Islet precursor cell (in vitro differentiated cells): Measurements from ENCODE around the gene GABRD.
A peak's percentile ranks its signal among the peaks of the same experiment; 100 is the strongest.
"Not testable (repeated sequence)": the region's sequence is repeated elsewhere in the genome, so short reads cannot be mapped to it uniquely, and the experiment has no call there.

ENCODE experiments used
- DNase-seq: peaks from one replicate; pipeline ENCODE4 v3.0.0-alpha.2; 2018

Gene GABRD, protein sequence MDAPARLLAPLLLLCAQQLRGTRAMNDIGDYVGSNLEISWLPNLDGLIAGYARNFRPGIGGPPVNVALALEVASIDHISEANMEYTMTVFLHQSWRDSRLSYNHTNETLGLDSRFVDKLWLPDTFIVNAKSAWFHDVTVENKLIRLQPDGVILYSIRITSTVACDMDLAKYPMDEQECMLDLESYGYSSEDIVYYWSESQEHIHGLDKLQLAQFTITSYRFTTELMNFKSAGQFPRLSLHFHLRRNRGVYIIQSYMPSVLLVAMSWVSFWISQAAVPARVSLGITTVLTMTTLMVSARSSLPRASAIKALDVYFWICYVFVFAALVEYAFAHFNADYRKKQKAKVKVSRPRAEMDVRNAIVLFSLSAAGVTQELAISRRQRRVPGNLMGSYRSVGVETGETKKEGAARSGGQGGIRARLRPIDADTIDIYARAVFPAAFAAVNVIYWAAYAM

DNA sequence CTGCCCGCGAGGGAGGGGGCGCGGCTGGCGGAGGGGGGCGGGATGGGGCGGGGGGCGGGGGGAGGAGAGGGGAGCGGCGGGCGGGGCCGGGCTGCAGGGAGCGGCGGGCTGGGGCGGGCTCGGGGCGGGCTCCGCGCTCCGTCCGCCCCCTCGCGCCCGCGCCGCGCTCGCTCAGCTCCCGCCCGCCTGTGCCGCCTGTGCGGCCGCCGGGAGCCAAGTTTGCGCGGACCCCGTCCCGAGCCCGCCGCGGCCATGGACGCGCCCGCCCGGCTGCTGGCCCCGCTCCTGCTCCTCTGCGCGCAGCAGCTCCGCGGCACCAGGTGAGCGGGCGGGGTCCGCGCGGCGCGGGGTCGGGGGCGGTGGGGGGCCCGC lies at the start of gene GABRD:
Gene GABRD (plus strand): TSS at position 174 of the 372 bp plus-strand sequence. CDS start 79 bp downstream, at position 253.
- DNase-seq = no peak

DNA sequence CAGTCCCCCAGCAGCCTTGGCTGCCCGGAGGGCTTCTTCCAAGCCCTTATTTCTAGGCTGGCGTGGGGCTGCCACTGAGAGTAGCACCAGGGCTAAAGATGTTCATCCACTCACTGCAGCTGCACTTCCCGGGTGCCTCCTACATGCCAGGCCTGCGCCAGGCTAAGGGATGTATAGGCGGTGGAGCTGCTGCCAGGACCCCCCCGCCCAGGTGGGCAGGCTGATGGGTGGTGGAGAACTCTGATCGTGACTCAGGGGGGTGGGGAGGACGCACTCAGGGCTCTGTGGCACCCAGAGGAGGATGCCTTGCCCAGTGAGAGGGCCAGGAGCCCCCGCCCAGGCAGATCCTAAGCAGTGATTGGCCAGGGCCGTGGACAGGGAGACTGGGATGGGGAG lies 49.6 kb upstream of the GABRD start:
- no peak for DNase-seq

DNA sequence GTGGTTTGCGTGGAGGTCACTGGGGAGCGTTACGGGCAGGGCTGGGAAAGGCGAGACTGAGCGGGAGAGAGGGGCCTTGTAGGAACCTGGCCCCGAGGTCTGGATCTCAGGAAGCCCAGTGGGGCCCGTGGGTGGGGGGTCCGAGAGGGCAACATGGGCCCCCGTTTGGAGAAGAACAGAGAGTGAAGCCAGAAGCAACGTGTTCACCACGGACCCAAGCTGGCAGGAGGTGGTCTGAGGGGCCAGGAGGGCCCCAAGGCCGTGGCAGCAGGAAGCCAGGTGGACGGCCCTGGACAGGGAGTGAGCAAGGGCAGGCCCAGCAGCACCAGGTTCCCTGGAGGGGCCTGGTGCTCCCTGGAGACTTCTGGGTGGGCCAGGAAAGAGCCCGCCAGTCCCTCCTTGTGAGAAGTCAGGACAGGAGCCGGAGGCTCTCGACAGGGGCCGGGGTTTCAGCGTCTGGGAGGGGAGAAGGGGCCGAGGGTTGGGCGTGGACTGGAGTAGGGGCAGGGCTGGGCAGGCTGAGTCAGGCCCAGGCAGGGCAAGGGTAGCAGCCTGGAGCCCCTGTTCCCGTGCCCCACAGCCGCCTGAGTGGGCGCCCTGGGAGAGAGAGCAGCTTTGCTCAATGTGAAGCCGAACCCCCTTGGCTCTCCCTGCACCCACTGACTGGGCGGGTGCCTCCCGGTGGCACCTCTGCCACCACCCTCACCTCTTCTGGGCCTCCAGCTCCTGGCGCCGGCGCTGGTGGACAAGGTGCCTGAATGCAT lies 49.0 kb upstream of the GABRD start:
- peak; percentile 47 for DNase-seq

DNA sequence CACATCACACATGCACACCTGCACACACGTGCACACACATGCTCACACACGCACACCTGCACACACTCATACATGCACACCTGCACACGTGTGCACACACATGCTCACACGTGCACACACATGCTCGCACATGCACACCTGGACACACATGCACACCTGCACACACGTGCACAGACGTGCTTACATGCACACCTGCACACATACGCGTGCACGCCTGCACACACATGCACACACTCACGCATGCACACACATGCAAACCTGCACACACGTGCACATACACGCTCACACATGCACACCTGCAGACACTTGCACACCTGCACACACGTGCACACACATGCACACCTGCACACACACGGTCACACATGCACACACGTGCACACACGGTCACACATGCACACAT lies 48.1 kb upstream of the GABRD start:
- DNase-seq = peak; percentile 26

DNA sequence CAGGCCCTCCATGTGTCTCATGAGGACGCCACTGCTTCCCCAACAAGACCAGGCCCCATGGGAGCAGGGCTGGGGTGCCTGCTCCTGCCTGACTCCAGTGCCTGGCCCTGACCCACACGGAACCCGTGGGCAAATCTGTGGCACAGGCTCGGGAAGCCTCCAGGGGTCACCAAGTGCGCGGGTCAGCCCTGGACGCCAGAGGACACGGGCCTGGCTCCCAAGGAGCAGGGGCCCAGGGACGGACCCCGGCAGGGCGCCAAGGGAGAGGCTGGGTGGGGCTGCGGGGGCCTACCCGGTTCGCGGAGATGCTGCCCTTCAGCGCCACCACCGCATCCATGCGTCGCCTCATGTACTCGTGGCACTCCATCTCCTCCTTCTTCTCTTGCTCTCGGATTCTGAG lies 47.5 kb upstream of the GABRD start:
- DNase-seq = peak; percentile 45

DNA sequence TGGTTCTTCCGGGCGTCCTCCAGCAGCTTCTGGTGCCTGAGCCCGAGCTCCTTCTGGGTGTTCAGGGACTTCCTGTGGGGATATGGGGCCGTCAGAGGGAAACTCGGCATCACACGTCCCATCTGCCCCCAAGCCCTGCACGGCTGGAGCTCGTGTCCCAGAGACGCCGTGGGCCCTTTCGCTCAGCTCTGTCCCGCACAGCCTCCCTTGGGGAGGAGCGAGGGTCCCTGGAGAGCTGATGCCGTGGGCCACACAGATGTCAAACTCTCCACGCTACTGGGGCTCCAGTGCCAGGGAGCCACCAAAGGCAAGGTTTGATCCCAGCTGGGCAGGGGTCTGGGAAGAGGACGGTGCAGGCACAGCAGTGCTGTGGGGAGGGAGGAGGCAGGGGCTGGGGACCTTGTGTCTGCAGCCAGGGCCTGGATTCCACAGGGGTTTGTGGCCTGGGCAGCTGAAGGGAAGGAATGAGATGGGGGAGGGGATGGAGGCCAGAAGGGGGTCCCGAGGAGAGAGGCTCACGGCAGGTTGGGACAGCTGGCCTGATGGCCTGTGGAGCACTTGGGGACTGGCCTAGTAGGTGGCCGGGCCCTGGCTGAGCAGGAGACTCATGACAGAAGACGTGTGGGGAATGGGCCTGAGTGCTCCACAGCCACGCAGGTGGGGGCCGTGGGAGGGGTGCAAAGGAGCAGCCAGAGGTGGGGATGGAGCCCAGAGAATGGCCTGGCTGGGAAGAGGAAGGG lies 46.0 kb upstream of the GABRD start:
- DNase-seq = peak; percentile 54

DNA sequence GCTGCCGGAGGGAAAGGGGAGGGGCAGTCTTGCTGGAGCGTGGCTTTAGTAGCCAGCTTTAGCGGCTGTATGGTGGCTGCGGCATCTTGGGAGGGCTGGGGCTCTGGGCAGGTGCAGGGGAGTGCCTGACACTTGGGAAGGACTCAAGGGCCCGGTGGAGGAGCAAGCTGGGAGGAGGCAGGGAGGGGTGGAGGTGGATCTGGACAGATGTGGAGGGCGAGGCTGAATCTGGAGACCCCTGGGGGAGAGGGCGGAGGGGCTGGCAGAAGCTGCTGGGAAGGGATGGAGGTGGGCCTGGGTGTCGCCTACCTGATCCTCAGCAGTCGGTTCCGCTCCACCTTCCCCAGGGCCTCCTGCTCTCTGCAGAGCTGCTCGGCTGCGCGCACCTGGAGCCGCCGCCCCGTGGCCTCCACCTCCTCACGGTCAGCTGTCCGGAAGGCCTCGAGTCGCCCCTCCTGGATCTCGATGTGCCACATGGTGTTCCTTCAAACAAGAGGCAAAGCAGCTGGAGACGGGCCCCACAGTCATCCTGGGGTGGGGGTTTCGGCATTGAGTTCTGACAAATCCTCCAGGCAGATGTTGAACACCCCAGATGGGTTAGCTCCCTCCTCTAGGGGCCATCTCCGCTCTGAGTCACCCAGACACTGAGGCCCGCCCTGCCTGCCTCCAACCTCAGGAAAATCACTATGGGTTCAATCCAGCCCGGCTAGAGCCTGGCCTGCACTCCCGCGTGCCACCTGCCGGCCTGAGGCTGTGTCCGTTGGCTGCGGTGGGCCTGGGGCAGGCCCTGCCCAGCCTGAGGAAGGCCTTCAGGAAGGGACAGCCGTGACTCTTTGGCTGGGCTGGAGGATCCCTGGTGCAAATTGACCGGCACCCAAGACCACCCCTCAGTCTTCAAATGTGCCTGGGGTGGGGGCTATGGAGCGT lies 45.2 kb upstream of the GABRD start:
- DNase-seq = peak; percentile 44

DNA sequence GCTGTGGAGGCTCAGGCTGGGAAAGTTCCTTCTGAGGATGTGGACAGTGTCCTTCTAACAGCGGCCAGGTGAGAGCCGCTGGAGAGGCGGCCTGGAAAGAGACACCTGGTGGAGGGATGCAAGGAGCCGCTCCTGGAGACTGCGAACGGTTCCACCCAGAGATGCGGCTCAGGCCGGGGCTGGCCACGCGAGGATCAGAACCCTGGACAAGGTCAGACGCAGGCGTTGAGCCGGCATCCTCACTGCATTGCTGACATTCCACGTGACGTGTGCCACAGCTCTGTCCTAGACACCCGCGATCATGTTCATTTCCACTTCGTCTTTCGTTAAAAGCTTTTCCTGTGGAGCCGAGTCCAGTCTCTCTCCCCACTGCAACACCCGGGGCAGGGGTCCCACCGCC lies 44.3 kb upstream of the GABRD start:
- DNase-seq = peak; percentile 72

DNA sequence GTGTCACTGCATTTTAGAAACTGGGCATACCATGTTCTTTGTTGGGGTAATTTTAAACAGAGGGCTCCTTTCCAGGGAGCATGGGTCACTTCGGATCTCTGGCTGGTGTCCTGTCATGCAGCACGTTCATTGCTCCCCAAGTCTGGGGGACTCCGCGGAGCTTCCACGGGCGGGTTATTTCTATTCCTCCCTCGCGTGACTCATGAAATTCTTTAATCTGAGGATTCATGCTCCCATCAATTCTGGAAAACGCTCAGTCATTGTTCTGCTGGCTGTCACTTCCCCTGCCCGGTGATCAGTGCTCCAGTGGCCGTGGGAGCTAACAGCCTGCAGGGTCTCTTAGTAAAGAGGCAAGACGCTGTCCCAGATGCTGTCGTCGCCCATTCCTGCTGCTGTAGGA lies 43.6 kb upstream of the GABRD start:
- no peak for DNase-seq

DNA sequence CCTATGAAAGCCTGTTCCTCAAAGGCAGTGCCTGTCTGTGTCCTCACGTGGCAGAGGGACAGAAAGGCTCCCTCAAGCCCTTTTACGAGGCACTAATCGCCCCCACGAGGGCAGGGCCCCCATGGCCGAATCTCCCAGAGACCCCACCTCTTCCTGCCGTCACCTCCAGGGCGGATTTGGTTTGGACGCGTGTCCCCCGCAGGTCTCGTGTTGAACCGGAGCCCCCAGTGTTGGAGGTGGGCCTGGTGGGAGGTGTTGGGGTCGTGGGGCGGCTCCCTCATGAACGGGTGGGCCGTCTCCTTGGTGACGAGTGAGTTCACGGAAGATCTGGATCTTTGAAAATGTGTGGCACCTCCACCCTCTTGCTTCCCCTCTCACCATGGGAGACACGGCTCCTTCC lies 43.1 kb upstream of the GABRD start:
- DNase-seq = no peak

DNA sequence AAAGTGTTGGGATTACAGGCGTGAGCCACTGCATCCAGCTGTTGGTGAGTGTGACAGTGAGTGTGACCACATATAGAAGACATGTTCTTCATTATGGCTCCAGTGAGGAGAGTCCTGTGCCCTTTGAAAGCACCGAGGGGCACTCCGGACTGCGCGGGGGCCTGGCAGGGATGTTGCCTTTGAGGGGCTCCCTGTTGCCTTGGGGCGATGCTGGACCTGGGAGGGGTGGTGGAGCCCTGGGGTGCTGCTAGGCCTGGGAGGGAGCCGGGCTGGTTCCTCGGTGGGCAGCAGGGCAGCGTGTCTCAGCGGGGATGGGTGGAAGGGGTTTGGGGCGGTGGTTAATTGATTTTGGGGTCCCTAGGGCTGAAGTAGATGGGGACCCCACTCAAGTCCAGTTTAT lies 41.0 kb upstream of the GABRD start:
- DNase-seq = no peak

DNA sequence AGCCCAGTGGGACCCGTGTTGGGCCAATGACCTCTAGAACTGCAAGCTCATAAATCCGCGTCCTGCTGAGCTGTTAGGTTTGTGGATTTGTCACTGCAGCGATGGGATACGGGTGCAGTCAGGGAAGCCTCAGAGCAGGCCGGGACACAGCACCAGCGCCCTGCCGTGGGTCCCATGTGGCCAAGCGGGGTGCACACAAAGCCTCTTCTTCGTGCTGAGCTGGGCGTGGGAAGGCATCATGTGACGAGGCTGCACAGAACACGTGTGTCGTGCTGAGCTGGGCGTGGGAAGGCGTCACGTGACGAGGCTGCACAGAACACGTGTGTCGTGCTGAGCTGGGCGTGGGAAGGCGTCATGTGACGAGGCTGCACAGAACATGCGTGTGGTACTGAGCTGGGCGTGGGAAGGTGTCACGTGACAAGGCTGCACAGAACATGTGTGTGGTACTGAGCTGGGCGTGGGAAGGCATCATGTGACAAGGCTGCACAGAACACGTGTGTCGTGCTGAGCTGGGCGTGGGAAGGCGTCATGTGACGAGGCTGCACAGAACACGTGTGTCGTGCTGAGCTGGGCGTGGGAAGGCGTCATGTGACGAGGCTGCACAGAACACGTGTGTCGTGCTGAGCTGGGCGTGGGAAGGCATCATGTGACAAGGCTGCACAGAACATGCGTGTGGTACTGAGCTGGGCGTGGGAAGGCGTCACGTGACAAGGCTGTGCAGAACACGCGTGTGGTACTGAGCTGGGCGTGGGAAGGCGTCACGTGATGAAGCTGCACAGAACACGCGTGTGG lies 40.3 kb upstream of the GABRD start:
- DNase-seq = not testable (repeated sequence)

DNA sequence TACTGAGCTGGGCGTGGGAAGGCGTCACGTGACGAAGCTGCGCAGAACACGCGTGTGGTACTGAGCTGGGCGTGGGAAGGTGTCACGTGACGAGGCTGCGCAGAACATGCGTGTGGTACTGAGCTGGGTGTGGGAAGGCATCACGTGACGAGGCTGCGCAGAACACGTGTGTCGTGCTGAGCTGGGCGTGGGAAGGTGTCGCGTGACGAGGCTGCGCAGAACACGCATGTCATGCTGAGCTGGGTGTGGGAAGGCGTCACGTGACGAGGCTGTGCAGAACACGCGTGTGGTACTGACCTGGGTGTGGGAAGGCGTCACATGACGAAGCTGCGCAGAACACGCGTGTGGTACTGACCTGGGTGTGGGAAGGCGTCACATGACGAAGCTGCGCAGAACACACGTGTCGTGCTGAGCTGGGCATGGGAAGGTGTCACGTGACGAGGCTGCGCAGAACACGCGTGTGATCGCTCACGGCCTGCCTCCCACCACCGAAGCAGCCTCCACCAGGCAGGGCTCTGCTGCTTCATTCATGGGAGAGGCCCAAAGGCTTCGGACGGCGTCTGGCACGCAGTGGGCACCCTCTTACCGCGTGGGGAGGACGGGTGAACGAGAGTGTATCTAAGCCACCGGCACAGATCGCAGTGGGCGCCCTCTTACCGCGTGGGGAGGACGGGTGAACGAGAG lies 39.5 kb upstream of the GABRD start:
- no peak for DNase-seq

DNA sequence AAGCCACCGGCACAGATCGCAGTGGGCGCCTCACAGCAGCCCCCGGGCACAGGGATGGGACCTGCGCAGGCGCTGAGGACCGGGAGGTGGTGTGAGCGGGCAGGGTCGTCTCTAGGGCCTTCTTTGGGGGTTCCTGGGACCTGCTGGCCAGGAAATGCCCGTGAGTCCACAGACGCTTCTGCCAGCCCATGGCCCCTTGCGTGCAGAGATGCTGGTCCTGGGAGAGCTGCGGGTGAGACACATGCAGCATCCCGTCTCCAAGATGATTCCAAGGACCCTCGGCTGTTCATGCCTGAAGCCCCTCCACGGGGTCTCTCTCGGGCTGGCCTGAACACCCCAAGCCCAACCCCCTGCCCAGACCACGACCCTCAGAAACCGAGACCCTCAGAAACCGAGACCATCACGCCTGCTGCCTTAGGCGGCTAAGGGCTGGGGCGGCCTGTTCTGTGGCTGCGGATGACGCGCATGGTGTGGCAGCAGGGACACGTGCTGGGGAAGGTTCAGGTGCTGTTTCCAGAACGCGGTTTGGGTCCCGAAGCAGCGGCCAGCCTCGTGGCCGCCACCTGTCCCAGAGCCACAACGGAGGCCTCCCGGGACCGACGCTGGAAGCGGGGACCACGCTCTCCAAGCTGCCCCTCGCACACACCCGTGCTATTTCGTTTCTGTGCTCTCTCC lies 38.5 kb upstream of the GABRD start:
- DNase-seq = no peak

DNA sequence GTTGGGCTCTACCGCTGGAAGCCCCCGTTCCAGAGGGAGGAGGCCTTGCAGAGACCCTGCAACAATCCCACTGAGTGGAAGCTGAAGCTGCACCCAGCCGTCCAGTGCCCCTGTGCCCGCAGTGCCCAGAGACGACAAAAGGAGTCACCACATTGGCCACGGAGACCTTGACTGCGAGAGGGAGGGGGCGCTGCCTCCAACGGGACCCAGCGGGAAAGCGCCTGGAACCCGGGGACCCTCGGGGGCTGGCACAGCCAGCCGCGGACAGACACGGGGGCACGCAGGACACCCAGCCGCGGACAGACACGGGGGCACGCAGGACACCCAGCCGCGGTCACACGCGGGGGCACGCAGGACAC lies 38.0 kb upstream of the GABRD start:
- DNase-seq = no peak

DNA sequence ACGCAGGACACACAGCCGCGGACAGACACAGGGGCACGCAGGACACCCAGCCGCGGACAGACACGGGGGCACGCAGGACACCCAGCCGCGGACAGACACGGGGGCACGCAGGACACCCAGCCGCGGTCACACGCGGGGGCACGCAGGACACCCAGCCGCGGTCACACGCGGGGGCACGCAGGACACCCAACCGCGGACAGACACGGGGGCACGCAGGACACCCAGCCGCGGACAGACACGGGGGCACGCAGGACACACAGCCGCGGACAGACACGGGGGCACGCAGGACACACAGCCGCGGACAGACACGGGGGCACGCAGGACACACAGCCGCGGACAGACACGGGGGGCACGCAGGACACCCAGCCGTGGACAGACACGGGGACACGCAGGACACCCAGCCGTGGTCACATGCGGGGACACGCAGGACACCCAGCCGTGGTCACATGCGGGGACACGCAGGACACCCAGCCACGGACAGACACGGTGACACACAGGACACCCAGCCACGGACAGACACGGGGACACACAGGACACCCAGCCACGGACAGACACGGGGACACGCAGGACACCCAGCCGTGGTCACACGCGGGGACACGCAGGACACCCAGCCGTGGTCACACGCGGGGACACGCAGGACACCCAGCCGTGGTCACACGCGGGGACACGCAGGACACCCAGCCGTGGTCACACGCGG lies 37.4 kb upstream of the GABRD start:
- not testable (repeated sequence) for DNase-seq

DNA sequence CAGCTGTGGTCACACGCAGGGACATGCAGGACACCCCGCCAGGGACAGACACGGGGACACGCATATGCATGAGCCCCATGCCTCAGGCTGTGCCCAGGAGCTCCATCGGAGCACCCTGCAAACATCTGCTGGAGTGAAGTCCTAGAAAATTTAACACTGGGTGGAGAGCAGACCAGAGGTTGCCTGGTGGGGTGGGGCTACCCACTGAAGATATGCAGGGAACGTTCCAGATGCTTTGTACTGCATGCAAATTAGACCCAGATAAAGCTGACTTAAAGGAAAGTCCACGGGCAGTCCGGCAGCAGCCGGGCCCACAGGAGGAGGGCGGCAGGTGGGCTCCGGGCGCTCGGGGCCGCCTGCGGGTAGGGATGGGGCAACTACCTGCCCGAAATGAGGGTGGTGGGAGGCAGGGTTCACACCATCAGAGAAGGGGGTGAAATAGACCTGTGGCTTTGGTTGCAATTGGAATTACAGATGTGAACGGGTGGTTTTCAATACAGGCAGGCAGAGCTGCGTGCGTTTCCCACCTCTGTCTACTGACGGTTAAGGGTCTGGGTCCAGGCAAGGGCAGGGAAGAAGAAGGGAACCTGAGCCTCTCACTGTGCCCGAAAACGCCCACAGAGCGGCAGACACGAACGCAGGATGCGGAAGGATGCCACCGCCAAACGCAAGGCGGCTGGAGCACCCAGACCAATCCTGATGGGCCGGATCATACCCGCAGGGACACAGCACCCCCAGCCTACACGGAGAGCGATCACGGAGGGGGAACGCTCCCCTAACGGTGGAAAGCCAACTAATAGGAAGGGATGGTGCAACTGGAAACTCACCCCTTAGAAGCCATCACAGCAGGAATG lies 36.5 kb upstream of the GABRD start:
- no peak for DNase-seq

DNA sequence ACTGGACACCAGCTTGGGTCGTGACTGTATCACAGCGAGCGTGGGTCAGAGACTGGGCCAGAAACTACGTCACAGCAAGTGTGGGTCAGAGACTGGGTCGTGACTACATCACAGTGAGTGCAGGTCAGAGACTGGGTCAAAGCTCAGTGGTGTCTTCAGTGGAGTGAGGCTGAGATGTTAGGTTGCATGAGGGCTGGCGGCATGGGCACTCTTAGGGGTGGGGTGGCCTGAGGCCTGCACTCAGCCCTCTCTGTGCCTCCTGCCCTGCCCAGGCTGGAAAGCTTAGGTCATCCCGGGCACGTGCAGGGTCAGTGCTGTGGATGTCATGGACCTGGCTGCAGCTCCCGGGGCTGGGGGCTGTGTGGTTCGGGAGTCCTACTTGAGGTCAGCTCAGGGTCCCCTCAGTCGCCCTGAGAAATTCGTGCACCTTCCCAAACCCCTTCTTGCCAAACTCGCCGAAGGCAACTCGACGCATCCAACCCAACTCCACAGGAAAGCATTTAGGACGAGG lies 34.5 kb upstream of the GABRD start:
- no peak for DNase-seq
